Smooth muscle cell of the brain vasculature (primary cell): Measurements from ENCODE around the gene P2RX5.
"Not testable (repeated sequence)": the region's sequence is repeated elsewhere in the genome, so short reads cannot be mapped to it uniquely, and the experiment has no call there.

Source experiments
- DNase-seq: peaks from one replicate; pipeline ENCODE4 v3.0.0-alpha.2; 2012; ENCODE audit warnings: low read depth, low spot score

Gene P2RX5

DNA sequence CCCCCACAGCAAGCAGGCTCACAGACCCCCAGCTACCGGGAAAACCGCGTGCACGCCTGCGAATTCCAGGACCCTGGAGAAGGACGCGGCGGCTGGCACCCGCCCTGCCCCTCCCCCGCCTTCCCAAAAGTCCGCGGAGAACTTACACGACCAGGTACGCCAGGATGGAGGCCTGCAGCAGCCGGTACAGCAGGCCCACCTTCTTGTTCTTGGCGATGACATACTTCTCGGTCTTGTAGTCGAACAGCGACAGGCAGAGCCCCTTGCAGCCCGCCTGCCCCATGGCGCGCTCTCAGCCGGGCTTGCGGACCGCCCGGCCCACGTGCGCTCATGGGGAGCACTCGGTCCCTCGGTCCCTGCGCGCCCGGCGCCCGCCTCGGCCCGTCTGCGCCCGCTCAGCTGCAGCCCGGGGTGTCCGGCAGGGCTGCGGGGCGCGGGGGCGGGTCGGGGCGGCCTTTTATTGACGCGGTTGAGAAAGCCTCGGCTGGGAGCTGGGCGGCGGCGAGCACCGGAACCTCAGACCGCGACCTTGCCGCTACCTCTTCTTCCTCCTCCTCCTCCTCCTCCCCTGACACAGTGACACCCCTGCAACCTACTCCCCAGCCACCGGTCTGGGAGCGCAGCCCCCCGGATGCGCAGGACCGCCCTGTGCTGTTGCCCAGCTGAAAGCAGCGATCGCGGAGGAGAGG, at the start of gene P2RX5:
TSS of gene P2RX5 (minus strand) at position 433 of the 689 bp plus-strand sequence. CDS start at position 283, 150 bp downstream.
- no peak for DNase-seq

DNA sequence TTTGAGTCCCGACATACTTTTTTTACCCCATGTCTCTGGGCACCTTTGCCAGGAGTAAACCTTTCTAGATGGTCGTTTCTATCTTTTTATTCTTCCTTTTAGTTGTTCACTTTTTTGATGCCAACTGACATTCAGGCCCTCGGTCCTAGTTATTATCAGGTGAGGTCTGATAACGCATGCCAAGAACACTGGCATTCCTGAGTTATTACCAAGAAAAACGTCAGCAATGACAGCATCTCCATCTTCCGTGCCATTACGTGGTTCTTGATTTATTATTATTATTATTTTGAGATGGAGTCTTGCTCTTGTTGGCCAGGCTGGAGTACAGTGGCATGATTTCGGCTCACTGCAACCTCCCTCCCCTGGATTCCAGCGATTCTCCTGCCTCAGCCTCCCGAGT, 49.1 kb upstream of the P2RX5 start:
- no peak for DNase-seq

DNA sequence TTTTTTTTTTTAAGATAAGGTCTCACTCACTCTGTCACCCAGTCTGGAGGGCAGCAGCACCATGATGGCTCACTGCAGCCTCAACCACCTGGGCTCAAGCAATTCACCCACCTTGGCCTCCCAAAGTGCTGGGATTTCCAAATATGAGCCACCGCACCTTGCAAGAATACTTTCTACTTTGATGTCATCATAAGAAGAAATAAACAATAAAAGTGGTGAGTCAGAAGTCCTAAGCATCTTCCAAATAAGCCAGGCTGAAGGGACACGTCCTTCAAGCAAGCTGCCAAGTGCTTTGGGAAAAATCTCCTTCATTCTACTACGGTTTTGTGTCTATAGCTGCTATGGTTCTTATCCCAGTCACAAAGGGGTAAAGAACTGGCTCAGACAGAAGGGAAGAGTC, 48.1 kb upstream of the P2RX5 start:
- no peak for DNase-seq

GRCh38 chr17:3740611-3741073, 44.7 kb upstream of the P2RX5 start:
- DNase-seq: no peak

DNA sequence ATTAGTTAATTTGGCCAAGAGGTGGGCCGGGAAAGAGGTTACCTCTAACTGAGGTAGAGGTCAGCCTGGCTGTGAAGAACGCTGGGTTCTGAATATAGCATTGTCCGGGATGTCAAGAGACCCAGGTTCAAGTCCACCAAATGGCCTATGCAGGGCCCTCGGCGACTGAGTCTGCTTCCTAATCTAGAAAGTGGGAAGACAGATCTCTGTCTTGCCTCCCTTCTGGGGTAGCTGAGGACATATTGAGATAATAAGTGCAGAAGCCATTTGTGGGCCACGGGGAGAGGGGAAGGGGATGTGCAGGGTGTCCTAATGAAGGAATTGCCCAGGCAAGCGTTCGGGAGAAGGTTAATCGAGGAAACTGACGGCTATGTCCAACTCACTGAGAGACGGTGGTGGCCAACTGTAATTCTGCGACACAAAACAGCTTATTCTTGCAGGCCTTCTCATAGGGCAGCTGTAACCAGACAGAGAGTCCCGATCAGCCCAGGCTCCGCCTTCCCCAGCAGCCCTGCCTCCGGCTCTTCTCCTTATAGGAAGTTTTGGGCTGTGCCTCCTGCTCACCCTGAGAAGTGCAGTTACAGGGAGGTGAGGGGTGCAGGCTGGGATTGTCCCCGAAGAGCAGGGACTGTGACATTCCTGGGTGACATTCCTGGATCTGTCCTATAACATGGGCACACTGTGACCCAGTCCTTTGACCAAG, 43.6 kb upstream of the P2RX5 start:
- DNase-seq: no peak

DNA sequence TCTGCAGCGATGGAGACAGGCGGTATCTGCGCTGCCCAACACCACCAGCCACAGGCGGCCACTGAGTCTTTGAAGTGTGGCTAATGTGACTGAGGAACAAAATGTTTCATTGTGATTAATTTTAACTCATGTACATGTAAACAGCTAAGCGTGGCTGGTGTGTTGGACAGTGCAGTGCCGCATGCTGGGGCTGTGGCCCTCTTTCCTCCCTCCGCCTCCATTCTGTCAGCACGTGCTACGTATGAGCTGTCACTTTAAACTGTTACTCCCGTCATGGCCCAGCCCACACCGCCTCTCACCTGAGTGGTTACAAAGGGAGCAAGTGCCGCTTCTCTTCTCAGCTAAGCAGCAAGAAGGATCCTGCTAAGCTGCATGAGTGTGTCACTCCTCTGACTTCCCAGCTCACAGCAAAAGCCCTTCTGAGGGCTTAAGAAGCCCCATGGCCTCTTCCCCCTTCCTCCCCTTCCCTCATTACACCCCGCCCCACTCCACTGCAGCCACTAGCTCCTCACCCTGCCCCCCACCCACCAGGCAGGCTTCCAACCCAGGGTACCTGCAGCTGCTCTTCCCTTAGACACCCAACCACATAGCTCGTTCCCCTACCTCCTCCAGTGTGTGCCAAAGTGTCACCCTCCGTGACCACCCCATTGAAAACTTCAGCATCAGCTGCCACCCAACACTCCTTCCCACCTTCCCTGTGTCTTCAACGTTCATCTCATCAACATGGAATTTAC, 42.8 kb upstream of the P2RX5 start:
- DNase-seq: no peak

GRCh38 chr17:3735515-3735914, 39.6 kb upstream of the P2RX5 start:
- no peak for DNase-seq

DNA sequence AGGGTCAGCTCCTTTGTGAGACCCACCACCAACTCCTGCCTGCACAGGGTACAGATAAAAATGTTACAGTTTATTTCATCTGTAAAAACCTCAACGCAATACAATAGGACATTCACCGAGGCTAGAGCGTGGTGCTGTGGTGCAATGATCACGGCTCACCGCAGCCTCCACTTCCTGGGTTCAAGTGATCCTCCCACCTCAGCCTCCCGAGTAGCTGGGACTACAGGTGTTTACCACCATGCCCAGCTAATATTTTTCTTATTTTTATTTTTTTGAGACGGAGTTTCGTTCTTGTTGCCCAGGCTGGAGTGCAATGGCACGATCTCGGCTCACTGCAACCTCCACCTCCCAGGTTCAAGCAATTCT, 38.9 kb upstream of the P2RX5 start:
- not testable (repeated sequence) for DNase-seq

DNA sequence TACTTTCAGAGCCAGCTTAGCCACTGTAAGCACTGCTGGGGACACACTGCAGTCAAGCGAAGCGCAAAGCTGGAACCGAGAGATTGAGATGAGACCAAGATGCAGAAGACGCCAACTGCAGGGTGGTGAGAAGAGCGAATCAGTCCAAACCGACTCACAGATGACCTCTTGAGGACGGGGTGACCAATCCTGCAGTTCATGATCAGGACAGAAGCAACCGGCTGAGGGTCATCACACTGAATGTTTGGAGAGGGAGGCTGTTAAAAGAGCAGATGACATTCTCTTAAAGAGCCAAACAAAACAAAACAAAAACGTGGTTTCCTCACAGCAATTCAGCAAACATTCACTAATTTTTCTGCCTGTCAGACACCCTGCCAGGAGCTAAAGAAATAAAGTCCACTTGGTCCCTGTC, 36.3 kb upstream of the P2RX5 start:
- DNase-seq: no peak

DNA sequence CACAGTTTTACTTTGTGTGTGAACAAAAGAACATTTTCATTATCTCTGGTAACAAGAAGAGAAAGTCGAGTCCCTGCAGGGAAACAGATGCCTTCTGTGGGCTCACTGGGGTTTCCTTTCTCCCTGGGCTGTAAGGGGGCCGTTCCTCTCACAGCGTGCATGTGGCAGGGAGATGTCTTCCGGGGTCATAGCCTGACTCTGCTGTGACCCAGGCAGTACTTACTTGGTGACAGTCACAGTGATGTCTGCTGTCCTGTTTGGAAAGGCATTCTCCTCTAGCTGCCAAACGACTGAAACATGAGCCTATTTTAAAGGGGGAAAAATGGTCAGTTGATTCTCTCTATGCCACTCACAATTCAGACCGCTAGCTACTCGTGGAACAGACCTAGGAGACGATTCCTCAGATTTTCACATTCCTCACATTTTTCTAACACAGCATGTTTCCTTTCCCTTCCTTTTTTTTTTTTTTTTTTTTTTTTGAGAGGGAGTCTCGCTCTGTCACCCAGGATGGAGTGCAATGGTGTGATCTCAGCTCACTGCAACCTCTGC, 35.0 kb upstream of the P2RX5 start:
- no peak for DNase-seq

- no peak for DNase-seq
Measured at GRCh38 chr17:3729881-3730280, 33.9 kb upstream of the P2RX5 start.

- not testable (repeated sequence) for DNase-seq
Measured at GRCh38 chr17:3728099-3728498, 32.1 kb upstream of the P2RX5 start.

- no peak for DNase-seq
Measured at GRCh38 chr17:3727041-3727440, 31.1 kb upstream of the P2RX5 start.

- no peak for DNase-seq
Measured at GRCh38 chr17:3724378-3725077, 28.6 kb upstream of the P2RX5 start.

GRCh38 chr17:3723556-3724377, 27.8 kb upstream of the P2RX5 start, which contains the start of gene HASPIN:
TSS of gene HASPIN (plus strand) at chr17:3723903. CDS start at chr17:3723936, 33 bp downstream.
- peak; percentile 67 for DNase-seq

DNA sequence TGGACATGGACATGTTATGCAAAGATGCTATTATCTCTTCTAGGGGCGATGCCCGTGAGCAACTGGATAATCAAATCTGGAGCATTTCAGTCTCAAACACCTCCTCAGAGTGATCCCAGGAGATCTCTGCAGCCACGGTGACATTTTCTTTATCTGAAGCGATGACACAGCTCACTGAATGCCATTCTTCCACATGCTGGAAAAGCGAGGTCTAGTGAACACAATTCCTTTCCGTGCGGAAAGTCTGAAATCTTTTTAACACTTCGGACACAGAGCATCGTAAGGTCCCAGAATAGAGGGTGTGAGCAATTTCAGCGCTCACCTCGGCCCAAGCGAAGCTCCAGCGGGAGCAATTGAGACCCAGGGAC, 27.2 kb upstream of the P2RX5 start:
- DNase-seq: no peak

- DNase-seq: no peak
Measured at GRCh38 chr17:3722716-3723115, 26.8 kb upstream of the P2RX5 start.

GRCh38 chr17:3719265-3719664, 23.3 kb upstream of the P2RX5 start:
- no peak for DNase-seq

- no peak for DNase-seq
Measured at GRCh38 chr17:3718201-3718600, 22.2 kb upstream of the P2RX5 start.

DNA sequence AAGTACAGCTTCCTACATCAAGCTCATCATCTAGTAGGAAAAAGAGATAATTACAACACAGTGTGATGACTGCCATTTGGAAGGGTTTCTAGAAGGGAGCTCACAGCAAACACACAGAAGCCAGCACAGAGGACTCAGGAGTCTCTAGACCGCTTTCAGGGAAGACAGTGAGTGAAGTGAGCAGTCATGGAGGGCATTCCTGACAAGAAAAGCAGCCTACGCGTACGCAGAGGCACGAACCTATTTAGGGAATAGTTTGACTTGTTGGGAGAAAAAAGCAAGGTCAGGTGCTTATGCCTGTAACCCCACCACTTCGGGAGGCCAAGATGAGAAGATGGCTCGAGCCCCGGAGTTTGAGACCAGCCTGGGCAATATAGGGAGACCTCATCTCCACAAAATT, 19.3 kb upstream of the P2RX5 start:
- no peak for DNase-seq
